SIG-M5 treated with dmso at 0.1 percent for 504 hours (cell line): Measurements from ENCODE around the gene ACACA.

Source experiments
- DNase-seq: peaks from one replicate; lab custom pipeline; 2025; ENCODE audit not compliant: unreplicated experiment; lab: John Stamatoyannopoulos, UW

Gene ACACA

DNA sequence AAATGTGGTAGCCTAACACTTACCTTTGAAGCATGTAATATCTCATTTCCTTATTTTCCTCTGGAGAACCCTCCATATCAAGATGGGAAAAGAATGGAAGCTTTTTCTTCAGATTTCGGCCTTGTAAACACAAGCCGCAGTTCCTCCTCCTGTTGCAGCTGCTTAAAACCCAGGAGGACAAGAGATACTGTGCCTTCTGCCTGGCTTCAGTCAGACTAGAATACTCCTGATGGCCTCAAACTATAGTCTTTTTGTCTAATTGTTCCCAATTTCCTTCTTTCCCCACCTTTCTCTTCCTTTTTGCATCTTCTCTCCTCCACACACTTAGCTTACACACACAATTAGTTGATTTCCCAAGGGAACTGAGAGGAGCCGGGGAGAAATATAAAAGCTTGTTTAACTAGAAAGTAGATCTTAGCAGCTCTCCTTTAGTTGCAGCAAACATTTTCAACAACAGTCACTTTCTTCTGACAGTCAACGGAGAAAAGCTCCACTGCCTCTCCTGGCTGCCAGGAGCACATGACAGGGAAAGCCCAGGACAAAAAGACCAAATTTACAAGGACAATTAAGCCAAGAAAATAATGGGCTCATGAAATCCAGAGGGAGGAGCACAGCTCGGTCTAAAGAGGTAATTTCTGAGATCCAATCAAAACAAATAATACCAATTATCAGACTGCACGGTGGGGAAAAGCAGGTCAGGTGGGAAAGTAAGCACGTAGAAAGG, 107.2 kb downstream of the ACACA start:
- no peak for DNase-seq

DNA sequence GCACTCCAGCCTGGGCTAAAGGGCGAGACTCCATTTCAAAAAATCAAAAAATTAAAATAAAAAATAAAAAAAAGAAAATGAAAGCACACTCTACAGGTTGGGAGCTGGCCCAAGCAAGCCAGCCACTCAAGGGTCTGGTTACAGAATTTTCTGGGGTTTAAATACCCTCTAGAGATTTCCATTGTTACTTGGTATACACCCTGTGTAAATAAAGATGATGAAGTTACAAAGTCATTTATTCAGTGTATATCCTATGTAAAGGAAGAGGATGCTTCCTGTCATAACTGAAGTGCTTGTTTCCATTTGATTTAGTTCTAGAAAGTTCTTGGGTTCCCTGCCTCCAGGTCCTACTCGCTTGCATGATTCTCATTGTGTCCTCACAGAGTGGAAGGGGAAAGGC, 110.7 kb downstream of the ACACA start:
- DNase-seq: no peak

DNA sequence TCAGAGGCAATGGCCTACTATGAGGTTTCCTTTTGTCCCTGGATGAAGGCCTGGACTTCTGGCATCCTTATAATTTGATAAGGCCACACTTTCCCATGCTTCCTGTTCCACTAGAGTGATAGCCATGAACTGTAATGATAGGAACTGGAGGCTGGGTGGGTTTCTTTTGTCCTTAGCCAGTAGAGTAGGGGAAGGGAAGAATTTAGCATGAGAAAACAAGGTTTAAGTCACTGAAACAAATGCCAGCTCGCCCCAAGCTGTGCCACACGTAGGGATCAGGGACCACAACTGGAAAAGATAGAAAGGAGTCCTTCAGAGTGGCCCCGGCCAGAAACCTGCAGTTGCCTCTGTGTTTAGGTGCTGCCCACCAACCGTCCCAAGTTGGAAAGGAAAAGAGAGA, 111.7 kb downstream of the ACACA start:
- no peak for DNase-seq

DNA sequence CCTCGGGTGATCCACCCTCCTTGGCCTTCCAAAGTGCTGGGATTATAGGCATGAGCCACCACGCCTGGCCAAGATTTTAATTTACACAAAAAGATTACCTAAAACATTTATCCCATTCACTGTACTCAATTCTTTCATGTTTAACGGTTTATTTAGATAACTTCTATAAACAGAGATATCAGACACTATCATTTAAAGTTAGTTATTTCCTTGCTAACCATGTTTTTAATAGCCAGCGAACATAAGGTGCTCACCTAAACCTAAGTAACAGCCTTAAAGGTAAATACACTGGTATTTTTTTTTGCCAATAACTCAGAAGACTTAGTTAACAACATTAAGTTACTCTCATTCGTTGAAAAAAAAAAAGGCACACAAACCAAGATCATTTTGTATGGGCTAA, 112.9 kb downstream of the ACACA start:
- no peak for DNase-seq

DNA sequence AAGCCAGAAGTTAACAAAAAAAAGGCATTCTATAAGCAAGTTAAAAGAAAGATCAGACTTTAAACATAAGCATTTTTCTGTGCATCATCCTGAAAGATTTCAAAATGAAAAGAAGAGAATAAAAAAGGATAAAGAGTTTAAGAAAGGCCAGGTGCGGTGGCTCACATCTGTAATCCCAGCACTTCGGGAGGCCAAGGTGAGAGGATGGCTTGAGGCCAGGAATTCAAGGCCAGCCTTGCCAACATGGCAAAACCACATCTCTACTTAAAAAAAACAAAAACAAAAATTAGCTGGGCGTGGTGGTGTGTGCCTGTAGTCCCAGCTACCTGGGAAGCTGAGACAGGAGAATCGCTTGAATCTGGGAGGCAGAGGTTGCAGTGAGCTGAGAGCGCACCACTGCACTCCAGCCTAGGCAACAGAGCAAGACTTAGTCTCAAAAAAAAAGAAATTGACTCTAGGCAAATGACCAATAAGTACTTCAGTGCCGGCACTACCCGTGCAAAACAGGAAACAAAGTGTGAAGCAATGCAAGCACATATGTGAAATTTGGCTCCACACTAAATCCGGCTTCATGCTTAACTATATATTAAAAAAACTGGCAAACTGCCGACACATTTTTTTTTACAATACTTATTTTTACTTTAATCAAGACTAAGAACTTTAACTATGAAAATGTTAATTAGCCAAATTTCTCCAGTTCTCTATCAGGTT, 114.1 kb downstream of the ACACA start:
- peak; percentile 87 for DNase-seq

DNA sequence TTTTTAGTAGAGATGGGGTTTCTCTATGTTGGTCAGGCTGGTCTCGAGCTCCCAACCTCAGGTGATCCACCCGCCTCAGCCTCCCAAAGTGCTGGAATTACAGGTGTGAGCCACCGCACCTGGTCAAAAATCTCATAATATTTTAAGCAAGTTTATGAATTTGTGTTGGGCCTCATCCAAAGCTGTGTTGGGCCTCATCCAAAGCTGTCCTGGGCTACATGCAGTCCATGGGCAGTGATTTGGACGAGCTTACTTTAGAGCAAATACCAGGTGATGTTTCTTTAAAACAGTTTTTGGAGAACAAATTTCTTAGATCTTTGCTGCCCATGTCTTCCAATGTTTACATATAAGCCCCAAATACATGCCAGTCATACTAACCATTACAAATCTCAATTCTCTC, 115.3 kb downstream of the ACACA start:
- no peak for DNase-seq

DNA sequence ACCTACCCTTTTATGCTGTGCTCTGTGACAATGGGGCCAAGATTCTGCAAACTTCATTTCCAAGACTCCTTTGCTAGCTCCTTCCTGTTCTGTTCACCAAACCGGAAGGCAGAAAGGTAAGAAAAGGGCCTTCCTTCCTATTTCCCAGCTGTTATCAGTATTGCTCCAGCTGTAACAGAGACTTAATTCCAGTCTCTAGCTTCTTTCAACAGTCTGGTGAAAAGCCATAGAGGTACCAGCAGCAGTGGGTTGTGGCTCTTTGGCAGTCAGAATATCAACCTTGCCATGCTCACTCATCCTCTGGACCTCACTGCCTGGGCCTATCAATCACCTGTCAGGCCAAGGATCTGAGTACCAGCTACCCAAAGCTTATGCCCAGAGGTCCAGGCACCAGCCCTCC, 120.2 kb downstream of the ACACA start:
- no peak for DNase-seq

DNA sequence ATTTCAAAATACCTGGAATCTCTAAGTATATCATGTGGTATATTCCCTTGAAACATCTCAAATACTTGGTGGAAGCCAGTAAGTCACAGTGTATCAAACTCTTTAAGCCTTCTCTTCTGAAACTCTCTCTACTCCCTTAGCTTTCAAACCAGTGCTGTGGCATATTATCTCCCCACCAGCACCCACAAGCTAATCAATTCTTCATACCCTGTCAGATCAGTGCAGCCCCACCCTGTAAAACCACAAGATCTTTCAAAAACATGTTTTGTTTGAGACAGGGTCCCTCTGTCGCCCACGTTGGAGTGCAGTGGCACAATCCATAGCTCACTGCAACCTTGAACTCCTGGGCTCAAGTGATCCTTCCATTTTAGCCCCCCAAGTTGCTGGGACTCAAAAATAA, 122.4 kb downstream of the ACACA start:
- DNase-seq: no peak

DNA sequence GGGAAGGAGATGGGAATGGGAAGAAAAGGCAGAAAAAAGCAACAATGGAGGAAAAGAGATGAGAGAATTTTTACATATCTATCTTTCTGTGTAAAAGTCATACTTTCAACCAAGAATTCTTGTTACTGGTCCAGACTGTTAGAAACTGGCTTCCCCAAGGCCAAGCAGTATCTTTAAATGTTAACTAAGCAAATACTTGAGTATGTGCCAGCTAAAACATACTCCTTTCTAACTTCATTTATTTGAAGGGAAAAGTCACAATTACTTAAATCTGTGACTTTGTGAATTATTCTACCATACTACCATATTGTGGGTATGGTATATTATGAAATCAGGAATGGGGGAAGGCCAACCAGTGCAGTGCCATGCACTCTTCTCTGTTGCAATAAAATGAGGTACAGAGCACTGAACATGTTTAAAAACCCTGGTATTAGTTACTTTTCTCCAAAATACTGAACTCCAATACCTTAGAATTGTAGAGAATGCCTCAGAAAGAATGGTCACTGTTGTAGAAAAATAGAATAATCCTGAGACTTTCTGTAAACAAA, 123.1 kb downstream of the ACACA start:
- DNase-seq: no peak

DNA sequence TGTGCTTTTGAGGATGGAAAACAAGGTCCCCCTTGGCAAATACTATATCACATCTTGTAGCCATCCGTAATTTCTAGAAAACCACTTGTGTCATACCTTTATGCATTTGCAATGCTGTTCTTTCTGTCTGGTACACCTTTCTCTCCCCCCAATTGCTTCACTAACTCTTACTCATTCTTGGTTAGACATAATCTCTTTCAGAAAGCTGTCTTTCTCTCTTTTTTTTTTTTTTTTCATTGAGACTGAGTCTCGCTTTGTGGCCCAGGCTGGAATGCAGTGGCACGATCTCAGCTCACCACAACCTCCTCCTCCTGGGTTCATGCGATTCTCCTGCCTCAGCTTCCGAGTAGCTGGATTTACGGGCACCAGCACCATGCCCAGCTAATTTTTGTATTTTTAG, 125.8 kb downstream of the ACACA start:
- DNase-seq: no peak

DNA sequence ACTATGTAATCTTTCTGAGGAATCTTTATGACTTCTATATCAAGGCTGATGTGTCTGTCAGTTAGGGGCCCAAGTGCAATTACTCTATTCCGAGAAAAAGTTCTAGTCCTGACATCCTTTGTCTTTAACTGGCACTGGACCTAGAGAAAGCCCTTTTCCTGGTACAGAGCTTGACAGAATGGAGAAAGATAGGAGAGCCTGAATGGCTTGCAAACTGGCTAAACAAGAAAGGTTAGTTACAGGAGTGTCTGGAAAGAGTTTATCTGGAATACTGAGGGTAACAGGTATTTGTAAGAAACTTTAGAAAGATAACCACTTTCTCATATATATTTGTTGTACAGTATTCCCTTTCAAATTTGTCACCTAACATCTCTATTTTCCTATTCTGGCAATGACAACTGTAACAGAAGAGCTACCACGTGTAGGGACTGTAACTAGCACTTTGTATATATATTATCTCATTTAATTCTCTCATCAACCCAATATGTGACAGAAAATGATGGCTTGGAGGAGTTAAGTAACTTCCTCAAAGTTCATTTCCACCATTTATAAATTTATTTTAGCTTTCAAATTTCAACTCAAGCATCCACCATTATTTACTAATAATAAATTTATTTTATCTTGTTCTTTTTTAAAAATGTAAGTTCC, 128.3 kb downstream of the ACACA start:
- DNase-seq: no peak

DNA sequence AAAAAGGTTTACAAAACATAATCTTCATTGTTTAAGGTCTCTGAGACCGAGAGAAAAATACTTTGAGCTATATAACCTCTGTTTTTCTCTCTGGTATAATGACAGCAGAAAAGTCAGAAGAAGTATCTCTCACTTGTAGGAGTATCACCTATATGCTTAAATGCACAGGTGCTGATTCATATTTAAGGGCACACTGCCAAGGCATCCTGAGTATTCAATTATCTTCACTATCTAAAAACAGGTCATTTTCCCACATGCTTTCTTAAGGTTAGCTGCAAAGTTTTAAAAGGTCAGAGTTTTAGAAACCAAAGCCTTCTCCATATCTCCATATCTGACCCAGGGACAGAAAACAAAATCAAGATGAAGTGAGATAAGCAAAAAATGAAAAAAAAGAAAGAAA, 130.2 kb downstream of the ACACA start:
- no peak for DNase-seq

DNA sequence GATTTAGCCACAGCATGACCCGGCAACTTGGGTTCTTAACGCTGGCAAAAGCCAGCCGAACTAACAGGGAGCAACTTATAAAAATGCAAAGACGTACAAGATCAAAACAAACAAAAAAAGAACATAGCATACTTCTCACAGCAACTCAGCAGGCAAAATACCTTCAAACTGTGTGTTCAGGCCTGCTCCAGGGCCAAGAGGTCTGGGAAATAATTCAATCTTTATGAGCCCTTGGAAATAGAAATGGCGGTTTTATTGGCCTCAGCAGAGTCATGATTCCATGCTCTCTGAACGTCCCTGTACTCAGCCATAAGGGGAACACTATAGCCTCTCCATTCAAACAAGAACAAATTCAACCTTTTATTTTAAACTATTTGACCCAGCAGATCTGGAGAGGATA, 132.2 kb downstream of the ACACA start:
- DNase-seq: no peak

DNA sequence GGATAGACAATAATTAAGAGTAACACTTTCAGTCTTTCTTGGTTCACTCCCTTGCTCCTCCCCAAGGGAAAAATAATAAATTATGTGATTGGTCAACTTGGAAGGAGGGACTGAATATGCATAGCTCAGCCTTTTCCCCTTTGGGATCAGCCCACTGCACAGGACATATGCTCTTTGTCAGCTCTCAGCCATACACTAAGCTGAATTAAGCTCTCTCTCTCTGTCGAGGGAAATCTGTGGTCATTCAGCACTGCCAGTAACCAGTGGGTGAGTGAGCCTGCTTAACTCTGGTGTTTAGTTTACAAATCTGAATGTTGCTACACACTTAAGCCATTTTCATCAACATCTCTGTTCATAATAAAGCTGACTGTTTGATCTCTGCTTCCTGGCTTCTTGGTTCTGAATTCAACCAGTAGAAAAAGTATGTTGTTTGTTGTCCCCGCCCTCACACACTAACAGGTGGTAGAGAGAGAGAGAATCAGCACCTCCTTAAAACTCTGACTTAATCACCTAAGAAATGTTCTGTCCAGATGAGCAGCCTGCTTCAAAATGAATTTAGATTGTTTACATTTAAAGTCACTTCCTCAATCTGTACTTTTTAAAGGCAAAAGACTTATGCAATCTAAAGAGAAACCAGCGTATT, 133.1 kb downstream of the ACACA start:
- peak; percentile 34 for DNase-seq

DNA sequence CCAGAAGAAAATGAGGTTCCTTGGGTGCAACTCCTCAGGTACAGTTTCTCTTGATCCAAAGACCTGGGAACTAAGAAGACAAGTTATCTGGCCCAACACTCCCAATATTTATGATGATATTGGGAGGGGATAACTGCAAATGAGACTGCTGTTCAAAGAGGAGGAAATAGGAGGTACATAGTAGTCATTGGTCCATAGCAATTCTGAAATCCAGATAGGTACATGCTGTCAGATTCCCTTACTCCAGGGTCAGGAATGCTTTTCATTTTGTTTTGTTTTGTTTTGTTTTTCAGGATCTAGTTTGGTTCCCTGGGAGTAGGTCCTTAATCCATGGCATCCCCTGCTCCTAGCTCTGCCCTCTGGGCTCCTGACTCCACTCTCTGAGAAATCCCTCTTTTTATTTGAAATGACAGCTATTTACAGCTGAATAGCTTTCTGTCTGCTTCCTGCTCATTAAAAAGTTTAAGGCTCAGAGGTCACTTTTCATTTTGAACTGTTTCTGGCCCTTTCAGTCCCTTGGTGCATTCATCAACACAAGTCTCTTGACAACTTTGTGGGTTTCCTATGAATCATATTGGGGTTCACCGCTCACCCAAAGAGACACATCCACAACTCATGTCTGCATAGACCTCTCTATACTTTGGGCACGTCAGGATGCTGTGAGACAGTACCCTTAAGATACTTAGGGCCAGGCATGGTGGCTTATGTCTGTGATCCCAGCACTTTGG, 141.0 kb downstream of the ACACA start:
- no peak for DNase-seq

DNA sequence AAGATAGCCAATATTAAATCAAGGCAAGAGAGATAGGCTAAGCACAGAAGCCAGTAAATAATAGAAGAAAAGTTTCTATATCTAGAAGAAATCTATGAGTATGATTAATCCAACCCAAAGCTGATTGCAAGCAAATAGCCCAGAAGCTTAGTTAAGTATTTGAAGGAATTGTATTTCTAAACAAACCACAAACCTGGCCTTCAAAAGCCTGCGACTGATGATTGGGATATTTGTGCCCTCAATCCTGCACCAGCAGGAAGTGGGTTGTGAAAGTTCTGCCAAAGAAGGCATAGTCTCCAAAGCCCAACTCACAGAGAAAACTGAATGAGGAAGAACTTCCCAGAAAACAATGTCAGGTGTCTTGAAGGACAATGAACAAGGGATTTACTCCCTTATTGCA, 145.3 kb downstream of the ACACA start:
- DNase-seq: no peak

DNA sequence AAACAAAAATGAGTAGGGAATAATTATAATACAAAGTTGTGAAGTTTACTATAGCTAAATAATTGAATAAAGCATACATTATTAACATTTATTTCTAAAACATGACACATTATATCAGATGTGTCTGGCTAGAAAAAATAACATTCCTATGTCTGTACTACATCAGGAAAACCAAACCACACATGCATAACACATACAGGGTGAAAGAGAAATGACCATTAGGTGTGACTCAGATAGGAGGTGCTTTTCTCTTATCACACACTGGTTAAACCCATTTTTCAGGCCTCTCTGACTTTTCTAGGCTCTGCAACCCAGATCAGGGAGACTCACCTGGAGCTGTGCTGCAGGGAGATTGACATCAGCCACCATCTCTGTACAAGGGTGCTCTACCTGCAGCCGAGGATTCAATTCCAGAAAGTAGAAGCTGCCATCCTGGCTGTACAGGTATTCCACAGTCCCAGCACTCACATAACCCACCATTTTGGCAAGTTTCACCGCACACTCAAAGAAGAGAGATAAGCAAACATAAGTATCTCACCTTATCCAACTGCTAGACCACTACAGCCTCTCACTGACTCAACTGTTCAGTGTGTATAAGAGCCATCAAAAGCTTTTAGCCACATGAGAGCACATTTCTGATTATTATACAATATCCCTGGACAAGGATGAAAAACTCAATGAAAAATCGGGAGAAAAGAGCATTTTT, 147.5 kb downstream of the ACACA start:
- DNase-seq: no peak

DNA sequence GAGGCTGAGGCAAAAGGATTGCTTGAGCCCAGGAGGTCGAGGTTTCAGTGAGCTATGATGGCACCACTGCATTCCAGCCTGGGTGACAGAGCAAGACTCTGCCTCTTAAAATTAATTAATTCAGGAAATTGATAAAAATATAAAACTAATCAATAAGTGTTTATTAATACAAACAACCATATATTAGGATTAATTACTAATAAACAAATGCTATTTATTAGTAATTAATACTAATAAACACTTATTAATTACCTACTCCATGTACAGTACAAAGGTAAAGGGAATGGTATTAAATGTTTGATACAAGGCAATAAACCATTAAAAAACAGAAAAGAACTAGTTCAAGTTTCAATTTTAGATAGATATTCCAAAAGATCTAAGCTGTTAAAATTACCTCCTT, 150.0 kb downstream of the ACACA start:
- DNase-seq: no peak

DNA sequence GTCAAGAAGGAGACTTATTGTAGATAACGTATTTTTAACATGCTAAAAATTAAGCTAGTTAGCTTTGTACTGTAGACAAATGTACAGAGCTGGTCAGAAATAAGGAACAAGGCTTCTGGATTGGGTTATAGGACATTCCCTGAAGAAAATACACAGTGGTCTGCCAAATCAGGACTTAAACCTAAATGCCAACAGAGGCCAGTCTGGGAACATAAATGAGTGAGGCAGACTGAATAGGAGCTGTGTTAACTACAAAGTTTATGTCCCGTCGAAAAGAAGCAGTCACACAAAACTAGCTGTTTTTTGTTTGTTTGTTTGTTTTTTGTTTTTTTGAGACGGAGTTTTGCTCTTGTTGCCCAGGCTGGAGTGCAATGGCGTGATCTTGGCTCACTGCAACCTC, 151.2 kb downstream of the ACACA start:
- DNase-seq: no peak

DNA sequence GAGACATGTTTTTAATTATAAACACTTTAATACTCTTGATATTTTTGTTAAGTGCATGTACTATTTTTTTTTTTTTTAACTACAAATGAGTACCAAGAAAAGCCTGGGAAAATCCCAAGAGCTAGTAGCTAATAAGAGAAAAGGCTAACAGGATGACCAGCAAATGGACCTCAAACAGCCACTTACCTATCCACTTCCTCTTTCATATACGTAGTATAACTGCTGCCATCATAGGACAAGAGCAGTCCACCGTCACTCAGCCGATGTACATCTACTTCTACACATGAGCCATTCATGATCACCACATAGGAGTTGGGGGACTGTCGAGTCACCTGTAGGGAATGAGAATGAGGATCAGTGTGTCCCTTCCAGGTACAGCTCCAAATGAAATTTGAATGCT, 158.8 kb downstream of the ACACA start:
- DNase-seq: no peak
